Gastroesophageal sphincter (tissue), 4 donors: ENCODE data around the gene TNPO2. TPM values are rescaled to one million over a fixed set of nuclear protein-coding genes. Genes with fewer than 3 reads are reported as not detected.

Experiments used
- ATAC-seq: fragments of 150-250 bp; one replicate; pipeline ENCODE4 v1.9.1; 2016; ENCODE audit warnings: mild to moderate bottlenecking, moderate library complexity
- H3K27ac ChIP-seq, 4 donors: fragments of 200-600 bp; sonication (generic) in 3 of 4; 1 replicate in 3 of 4; 2 replicates in 1 of 4; pipeline ENCODE4 v1.5.1; 2016 to 2019
- H3K27me3 ChIP-seq: fragments of 200-600 bp; sonication (generic); one replicate; pipeline ENCODE4 v1.5.1; 2019
- H3K36me3 ChIP-seq, 2 donors: fragments of 200-600 bp; sonication (generic); one replicate each; pipeline ENCODE4 v1.5.1; 2019; ENCODE audit warnings: control low read depth in 1 of 2
- H3K4me1 ChIP-seq, 3 donors: fragments of 200-600 bp; sonication (generic); 1 replicate in 2 of 3; 2 replicates in 1 of 3; pipeline ENCODE4 v1.5.1; 2016 to 2019; ENCODE audit warnings: control low read depth in 2 of 3
- H3K4me3 ChIP-seq, 2 donors: fragments of 200-600 bp; sonication (generic); one replicate each; pipeline ENCODE4 v1.5.1; 2019; ENCODE audit warnings: mild to moderate bottlenecking in 1 of 2, moderate library complexity in 1 of 2
- H3K9me3 ChIP-seq, 3 donors: fragments of 200-600 bp; sonication (generic); one replicate each; pipeline ENCODE4 v1.5.1; 2017 to 2019; ENCODE audit warnings: control low read depth in 2 of 3
- CTCF ChIP-seq, 4 experiments: fragments of 200-600 bp in 2 of 4; fragments of 450-650 bp in 2 of 4; sonication (generic) in 1 of 4; IDR thresholded peaks; one replicate each; pipeline ENCODE4 v1.5.1; 2017 to 2019; ENCODE audit warnings: antibody characterized with exemption in 4 of 4, mild to moderate bottlenecking in 2 of 4, moderate library complexity in 2 of 4
- EP300 ChIP-seq: sonication (generic); formaldehyde crosslinking; IDR thresholded peaks from one replicate; pipeline ENCODE4 v1.6.1; 2017; ENCODE audit warnings: antibody characterized with exemption, mild to moderate bottlenecking
- POLR2A ChIP-seq, 2 donors: fragments of 450-650 bp; IDR thresholded peaks; one replicate each; pipeline ENCODE4 v1.6.1; 2017; ENCODE audit warnings: antibody characterized with exemption in 2 of 2, mild to moderate bottlenecking in 2 of 2, moderate library complexity in 1 of 2
- POLR2AphosphoS5 ChIP-seq: sonication (generic); formaldehyde crosslinking; IDR thresholded peaks from one replicate; pipeline ENCODE4 v1.6.1; 2017; ENCODE audit warnings: antibody characterized with exemption
- WGBS, 2 donors: methylation state at CpG; one replicate each; pipeline ENCODE4 v1.1.5; 2018; ENCODE audit warnings: low coverage in 1 of 2; 5-methylcytosine and 5-hydroxymethylcytosine counted together
- total RNA-seq, 4 donors: library from RNA; depleted of rRNA; stranded (reverse); fragments of >200 nt; gene quantifications; one replicate each; pipeline ENCODE4 v1.1.0, GENCODE V29; 2016

TNPO2 gene
- total RNA-seq, 4 donors from 2014 or later: 52.0 to 89.2 (median 76.1) TPM

DNA sequence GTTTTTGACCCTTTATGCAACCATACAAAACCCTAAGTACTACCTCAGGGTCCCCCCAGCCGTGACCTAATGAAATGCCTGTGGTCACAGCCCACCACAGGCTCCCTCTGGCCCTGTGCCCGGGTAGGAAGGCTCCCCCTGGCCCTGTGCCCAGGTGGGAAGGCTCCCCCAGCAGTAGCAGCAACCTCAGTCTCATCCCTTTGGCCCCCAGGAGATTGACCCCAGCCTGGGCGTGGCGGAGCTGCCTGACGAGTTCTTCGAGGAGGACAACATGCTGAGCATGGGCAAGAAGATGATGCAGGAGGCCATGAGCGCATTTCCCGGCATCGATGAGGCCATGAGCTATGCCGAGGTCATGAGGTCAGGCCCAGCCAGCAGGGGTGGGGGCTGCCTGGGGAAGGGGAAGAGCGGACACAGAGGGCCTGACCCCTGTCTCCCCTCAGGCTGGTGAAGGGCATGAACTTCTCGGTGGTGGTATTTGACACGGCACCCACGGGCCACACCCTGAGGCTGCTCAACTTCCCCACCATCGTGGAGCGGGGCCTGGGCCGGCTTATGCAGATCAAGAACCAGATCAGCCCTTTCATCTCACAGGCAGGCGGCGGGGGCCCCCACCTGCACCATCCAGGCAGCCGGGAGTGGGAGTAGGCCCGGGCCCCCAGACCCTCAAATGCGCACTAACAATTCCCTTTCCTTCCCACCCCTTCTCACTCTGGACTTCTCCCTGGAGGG is 21.6 kb upstream of the TNPO2 start:
- peaks cover 0 to 85% of the 10 kb centered on the region in 2 donors for H3K36me3 ChIP-seq
- H3K4me3 ChIP-seq: no peak overlapping the region
- no peak overlapping the region for H3K27ac ChIP-seq
- peaks cover 0 to 7% (median 0%) of the 10 kb centered on the region in 3 donors for H3K9me3 ChIP-seq
- no peaks in the 10 kb centered on the region for H3K4me1 ChIP-seq
- peaks cover 25% of the 10 kb centered on the region for H3K27me3 ChIP-seq
- no peak for ATAC-seq
- no peak for TF ChIP-seq POLR2A (IDR thresholded peaks at IDR 0.05)
- TF ChIP-seq POLR2AphosphoS5: no peak
- no peak for TF ChIP-seq CTCF (IDR thresholded peaks at IDR 0.05)
- no peak for TF ChIP-seq EP300
- WGBS, 2 donors: 69% methylated on average over 2 of the region's 22 CpGs; no CpG with 5 or more reads in 1 of the 2 donors

DNA sequence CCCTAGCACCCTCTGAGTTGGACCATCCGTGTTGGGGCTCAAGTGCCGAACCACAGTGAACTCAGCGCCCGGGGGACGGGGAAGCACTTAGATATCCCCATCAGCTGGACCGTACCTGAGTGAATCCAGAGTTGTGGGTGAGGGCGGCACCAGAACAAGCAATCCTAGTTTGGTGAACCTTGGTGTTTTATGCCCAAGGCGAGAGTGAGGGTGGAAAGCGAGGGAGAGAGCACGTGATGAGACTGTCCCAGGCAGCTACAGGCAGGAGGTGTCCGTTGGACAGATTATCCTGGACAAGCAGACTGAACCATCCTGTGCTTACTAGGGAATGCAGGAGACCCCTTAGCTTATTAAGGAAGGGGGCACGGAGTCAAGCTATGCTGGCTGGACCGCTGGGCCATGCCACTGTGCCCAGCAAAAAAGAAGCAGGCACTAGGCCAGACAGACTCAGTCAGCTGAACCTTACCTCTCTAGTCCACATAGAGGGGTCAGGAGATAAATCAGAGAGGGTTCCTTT is 14.2 kb upstream of the TNPO2 start:
- no peak for ATAC-seq
- H3K27ac ChIP-seq: peak overlapping the region; percentile 51 to 90 (median 84)
- H3K4me3 ChIP-seq: peak overlapping the region; percentile 56 to 81
- H3K36me3 ChIP-seq: peaks cover 0 to 46% of the 10 kb centered on the region in 2 donors
- peaks cover 4 to 47% (median 20%) of the 10 kb centered on the region in 3 donors for H3K4me1 ChIP-seq
- H3K9me3 ChIP-seq: no peaks in the 10 kb centered on the region
- no peak for TF ChIP-seq EP300
- no peak for TF ChIP-seq POLR2A (IDR thresholded peaks at IDR 0.05)
- no peak for TF ChIP-seq POLR2AphosphoS5
- no peak for TF ChIP-seq CTCF (IDR thresholded peaks at IDR 0.05)
- no peaks in the 10 kb centered on the region for H3K27me3 ChIP-seq
- WGBS, 2 donors: 0 to 24% methylated on average over 5 to 7 of the region's 13 CpGs

- Histone ChIP-seq H3K27ac (peak within 1 kb of the TSS; percentile 58 to 90 (median 84)), H3K4me3 (peak within 1 kb of the TSS; percentile 56 to 81), H3K9me3 (no peaks in the 10 kb centered on the region), H3K36me3 (peaks cover 0 to 39% of the 10 kb centered on the region in 2 donors), H3K27me3 (no peaks in the 10 kb centered on the region), H3K4me1 (peaks cover 4 to 54% (median 26%) of the 10 kb centered on the region in 3 donors)
- TF ChIP-seq POLR2A (IDR thresholded peaks at IDR 0.05) (peak; percentile 29 to 47), EP300 (no peak), CTCF (IDR thresholded peaks at IDR 0.05) (peak in 2 of 4 experiments; percentile 63 to 71), POLR2AphosphoS5 (peak; percentile 56)
- WGBS, 2 donors: 1% methylated on average over 18 to 19 of the region's 29 CpGs
- peak; percentile 94 for ATAC-seq
Observed at GRCh38 chr19:12736995-12737834, 13.5 kb upstream of the TNPO2 start, which contains the start of gene GET3. GET3 (plus strand) TSS chr19:12737497; CDS start chr19:12737506, 9 bp downstream.

- Histone ChIP-seq H3K4me1 (peaks cover 4 to 67% (median 34%) of the 10 kb centered on the region in 3 donors), H3K36me3 (peaks cover 0 to 36% of the 10 kb centered on the region in 2 donors), H3K9me3 (no peaks in the 10 kb centered on the region), H3K27ac (peak overlapping the region; percentile 94 to 97 (median 96)), H3K27me3 (no peaks in the 10 kb centered on the region), H3K4me3 (peak overlapping the region; percentile 99)
- no peak for ATAC-seq
- TF ChIP-seq POLR2AphosphoS5 (peak; percentile 53), EP300 (no peak), CTCF (IDR thresholded peaks at IDR 0.05) (peak in 1 of 4 experiments; percentile 10)
- WGBS, 2 donors: 0% methylated on average over 6 to 7 of the region's 15 CpGs
Observed at GRCh38 chr19:12733369-12734214, 9.9 kb upstream of the TNPO2 start.
